ENCODE data around the gene TRAT1.

GRCh38 chr3:108791473-108791872 lies 31.1 kb upstream of the TRAT1 start:
- TF ChIP-seq POLR2AphosphoS5 (IDR thresholded peaks at IDR 0.05): no peak
- TF ChIP-seq CTCF (IDR thresholded peaks at IDR 0.05): no peak
- TF ChIP-seq POLR2A (IDR thresholded peaks at IDR 0.05): no peak

All from breast epithelium (tissue), 3 donors.